ENCODE results near the gene TMEM150B. TPM values are rescaled to one million over a fixed set of nuclear protein-coding genes. Genes with fewer than 3 reads are reported as not detected.
A peak's percentile ranks its signal among the peaks of the same experiment; 100 is the strongest.

The TMEM150B gene
- polyA plus RNA-seq, 4 donors = 0.72 to 1.6 (median 1.4) TPM

GRCh38 chr19:55279770-55280643, 45.1 kb downstream of the TMEM150B start, which contains the start of gene HSPBP1:
HSPBP1 (minus strand) TSS chr19:55280110; CDS start chr19:55279608, 502 bp downstream.
- peak; percentile 85 to 93 (median 92) for DNase-seq (ENCODE audit: low read depth in 4 of 4, low spot score in 3 of 4)

- no peak for DNase-seq (ENCODE audit: low read depth in 4 of 4, low spot score in 3 of 4)
These were observed 45.8 kb downstream of the TMEM150B start for GRCh38 chr19:55279340-55279739.

GRCh38 chr19:55278391-55279135, 46.6 kb downstream of the TMEM150B start:
- no peak for DNase-seq (ENCODE audit: low read depth in 4 of 4, low spot score in 3 of 4)

GRCh38 chr19:55277494-55277893, 47.6 kb downstream of the TMEM150B start:
- no peak for DNase-seq (ENCODE audit: low read depth in 4 of 4, low spot score in 3 of 4)

GRCh38 chr19:55276720-55277430, 48.3 kb downstream of the TMEM150B start:
- no peak for DNase-seq (ENCODE audit: low read depth in 4 of 4, low spot score in 3 of 4)

- DNase-seq (ENCODE audit: low read depth in 4 of 4, low spot score in 3 of 4) = no peak
These were observed 49.1 kb downstream of the TMEM150B start for GRCh38 chr19:55275851-55276719.

GRCh38 chr19:55273978-55274707, 51.0 kb downstream of the TMEM150B start:
- no peak for DNase-seq (ENCODE audit: low read depth in 4 of 4, low spot score in 3 of 4)

GRCh38 chr19:55272142-55272541, 53.0 kb downstream of the TMEM150B start:
- no peak for DNase-seq (ENCODE audit: low read depth in 4 of 4, low spot score in 3 of 4)

GRCh38 chr19:55270172-55270942, 54.8 kb downstream of the TMEM150B start:
- no peak for DNase-seq (ENCODE audit: low read depth in 4 of 4, low spot score in 3 of 4)

GRCh38 chr19:55269299-55269698, 55.8 kb downstream of the TMEM150B start:
- no peak for DNase-seq (ENCODE audit: low read depth in 4 of 4, low spot score in 3 of 4)

- no peak for DNase-seq (ENCODE audit: low read depth in 4 of 4, low spot score in 3 of 4)
These were observed 58.3 kb downstream of the TMEM150B start for GRCh38 chr19:55266840-55267239.

GRCh38 chr19:55266404-55266803, 58.7 kb downstream of the TMEM150B start:
- no peak for DNase-seq (ENCODE audit: low read depth in 4 of 4, low spot score in 3 of 4)

- DNase-seq (ENCODE audit: low read depth in 4 of 4, low spot score in 3 of 4) = no peak
These were observed 59.3 kb downstream of the TMEM150B start for GRCh38 chr19:55265723-55266386.

- no peak for DNase-seq (ENCODE audit: low read depth in 4 of 4, low spot score in 3 of 4)
These were observed 60.0 kb downstream of the TMEM150B start for GRCh38 chr19:55265173-55265572.

- no peak for DNase-seq (ENCODE audit: low read depth in 4 of 4, low spot score in 3 of 4)
These were observed 60.6 kb downstream of the TMEM150B start for GRCh38 chr19:55264531-55264930.

All from right renal pelvis (tissue), 4 donors.